ENCODE measurements around the gene TSPYL1.
"Not testable (repeated sequence)": the region's sequence is repeated elsewhere in the genome, so short reads cannot be mapped to it uniquely, and the experiment has no call there.

Gene TSPYL1

DNA sequence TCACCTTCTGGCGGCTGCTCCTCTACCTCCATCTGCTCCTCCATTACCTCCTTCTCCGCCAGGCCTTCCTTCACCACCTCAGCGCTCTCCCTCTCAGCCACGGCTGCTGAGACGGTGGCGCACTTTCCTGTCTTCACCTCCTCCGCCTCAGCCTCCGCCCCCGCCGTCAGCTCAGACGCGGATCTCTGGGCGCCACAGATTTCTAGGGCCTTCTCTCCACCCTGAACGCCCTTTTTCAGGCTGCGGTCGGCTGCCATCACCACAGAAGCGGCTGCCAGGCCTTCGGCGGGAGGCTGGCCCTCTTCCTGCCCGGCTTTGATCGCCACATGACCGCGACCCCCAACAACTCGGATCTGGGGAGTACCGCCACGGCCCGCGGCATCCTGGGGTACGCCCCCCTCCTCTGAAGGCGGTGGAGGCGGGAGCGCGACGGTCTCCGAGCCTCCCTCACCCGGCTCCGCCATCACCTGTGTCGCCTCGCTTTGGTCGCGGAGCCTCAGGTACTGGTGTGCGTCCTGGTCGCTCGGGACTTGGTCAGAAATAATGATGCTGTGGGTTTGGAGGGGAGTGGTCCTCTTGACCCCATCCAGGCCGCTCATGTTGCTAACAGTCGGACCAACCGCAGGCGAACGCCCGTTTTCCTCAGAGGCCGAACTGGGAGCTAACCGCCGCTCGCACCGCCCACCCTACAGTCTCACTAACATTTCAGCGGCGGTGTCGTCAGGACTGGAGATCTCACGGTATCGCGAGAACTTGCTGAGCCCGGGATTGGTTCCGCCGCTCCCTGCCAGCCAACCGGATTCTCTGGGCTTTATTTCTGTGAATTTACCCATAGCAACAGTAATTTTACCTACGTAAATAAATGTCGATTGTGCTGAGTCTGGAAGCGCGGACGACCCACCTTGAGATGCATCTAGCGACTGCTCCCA, at the start of gene TSPYL1:
Gene TSPYL1 (minus strand): TSS at position 699 of the 929 bp plus-strand sequence. CDS start 100 bp downstream, at position 599.
- peak; percentile 95 for DNase-seq

DNA sequence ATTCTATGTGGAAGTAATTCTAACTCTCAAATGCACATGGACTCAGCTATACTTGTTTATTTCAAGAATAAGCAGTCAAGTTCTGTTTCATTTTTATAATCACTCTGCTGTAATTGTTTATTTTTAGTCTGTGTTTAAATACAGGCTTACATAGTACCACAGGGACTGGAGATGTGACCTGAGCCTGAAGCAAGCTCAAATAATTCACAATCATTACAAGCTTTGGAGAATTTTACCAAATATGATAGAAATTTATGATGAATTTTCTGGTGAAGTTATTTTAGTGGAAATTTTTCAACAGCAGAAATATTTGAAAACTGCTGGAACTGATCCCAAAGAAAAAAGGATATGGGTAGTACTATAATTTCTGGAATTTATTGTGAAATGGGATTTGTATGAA, 49.4 kb upstream of the TSPYL1 start:
- DNase-seq = no peak

DNA sequence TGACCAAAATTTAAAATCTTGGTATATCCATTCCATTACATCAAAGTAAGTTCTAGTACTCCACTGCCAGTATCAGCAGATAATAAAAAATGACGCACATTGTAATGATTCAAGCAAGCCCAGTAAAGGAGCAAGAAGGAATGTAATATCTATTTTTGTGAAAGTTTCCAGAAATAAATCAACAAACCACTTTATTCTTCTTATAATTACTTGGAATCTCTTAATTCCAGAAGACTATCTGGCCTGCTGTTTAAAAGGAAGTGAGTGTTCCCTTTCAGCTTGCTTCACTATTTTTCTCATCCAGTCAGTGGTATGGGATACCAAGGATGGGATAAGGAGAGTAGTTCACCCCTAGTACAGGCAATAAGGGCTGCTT, 48.8 kb upstream of the TSPYL1 start:
- DNase-seq = no peak

DNA sequence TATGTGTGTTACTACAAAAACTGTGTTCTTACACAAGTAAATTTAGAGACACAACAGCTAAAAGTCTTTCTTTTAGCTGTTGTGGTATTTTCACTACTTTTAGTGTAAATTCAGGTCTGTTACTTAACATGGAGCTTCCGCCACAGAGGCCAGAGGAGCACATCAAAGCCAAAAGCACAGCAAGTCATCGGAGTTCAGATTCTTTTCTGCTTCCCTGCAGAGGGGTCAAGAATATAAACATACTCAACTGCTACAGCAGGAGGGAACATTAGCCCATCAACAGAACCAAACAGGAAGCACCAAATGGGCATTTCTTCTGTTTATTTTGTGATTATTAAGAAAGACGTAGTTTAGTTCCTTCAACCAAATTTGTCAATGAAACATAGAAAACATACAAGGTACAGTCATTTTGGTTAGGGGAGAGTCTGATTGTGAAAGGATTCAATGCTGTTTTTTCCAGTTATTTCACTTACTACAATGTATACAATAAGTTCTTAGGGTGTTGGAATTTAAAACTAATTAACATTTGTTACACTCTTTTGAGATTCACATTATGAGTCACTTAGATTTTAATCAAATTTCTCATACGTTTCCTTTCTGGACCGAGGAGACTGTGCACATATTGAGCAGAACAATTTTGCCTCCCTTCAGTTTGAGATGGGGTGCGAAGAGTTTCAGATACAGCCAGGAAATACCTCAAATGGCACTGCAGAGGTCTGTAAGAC, 48.2 kb upstream of the TSPYL1 start:
- DNase-seq = no peak

DNA sequence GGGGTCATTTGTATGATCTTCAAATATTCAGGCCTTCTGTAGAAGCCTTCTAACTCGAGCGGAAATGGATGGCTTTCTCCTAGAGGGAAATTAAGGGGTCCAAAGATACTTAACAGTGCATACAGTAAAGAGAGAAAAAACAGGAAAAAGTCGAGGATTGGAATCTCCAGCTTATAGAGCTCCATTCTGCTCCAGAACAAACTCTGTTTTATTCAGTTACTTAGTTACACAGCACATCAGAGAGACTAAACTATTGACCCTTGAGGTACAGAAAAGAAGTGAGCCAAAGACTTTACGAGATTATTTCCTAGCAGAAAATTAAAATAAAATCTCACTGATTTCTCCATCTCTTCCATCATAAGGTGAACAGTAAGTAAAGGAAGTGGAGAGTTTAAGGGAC, 47.3 kb upstream of the TSPYL1 start:
- DNase-seq = no peak

DNA sequence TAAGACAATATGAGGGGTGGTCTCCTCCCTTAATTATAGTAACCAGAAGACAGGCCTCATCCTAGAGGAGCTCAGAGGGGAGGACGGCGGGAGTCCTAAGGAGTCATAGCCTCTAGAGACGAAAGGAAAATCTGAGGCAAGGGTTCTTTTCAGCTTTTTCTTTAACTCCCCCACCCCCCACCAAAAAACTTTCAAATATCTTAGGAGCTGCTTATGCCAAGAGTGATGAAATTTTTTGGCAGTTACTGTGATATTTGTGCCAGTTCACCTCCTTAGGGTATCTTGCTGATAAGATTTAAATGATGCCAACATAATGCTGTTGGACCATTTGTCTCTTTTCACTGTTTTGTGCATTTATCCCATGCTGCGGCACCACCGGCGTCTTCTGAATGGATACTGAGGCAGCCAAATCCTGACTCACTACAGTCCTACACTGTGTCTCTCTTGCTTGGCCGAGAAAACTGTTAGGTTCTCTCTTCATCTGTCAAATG, 46.5 kb upstream of the TSPYL1 start:
- no peak for DNase-seq

DNA sequence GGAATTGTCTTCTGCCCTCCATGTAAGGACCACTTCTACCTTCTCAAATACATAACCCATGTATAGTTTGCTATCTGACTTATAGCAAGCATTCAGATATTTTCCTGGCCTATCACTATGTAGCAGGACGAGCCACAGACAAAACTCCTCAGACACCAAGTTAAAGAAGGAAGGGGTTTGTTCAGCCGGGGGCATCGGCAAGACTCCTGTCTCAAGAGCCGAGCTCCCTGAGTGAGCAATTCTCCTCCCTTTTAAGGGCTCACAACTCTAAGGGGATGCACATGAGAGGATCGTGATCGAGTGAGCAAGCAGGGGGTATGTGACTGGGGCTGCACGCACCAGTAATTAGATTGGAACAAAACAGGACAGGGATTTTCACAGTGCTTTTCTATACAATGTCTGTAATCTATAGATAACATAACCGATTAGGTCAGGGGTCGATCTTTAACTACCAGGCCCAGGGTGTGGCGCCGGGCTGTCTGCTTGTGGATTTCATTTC, 46.0 kb upstream of the TSPYL1 start:
- not testable (repeated sequence) for DNase-seq

DNA sequence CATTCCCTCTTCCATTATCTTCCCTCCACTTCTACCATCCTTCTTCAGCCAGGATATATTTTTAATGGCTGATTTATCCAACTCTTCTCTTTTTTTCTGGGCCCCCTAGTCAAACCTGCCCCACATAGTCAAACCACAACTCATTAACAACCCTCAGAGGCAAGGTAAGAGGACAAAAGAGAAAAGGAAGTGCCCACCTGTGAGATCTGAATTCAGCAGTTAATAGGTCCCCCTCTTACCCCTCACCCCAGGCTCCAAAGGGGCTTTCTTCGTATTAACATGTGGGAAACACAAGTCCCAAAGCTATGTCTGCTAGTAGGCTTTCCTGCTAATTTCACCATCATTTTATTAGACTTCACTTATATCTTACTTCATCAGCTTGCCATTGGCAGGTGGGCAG, 44.1 kb upstream of the TSPYL1 start:
- no peak for DNase-seq

DNA sequence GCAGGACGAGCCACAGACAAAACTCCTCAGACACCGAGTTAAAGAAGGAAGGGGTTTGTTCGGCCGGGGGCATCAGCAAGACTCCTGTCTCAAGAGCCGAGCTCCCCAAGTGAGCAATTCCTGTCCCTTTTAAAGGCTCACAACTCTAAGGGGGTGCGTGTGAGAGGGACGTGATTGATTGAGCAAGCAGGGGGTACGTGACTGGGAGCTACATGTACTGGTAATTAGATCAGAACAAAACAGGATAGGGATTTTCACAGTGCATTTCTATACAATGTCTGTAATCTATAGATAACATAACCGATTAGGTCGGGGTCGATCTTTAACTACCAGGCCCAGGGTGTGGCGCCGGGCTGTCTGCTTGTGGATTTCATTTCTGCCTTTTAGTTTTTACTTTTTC, 42.2 kb upstream of the TSPYL1 start:
- not testable (repeated sequence) for DNase-seq

DNA sequence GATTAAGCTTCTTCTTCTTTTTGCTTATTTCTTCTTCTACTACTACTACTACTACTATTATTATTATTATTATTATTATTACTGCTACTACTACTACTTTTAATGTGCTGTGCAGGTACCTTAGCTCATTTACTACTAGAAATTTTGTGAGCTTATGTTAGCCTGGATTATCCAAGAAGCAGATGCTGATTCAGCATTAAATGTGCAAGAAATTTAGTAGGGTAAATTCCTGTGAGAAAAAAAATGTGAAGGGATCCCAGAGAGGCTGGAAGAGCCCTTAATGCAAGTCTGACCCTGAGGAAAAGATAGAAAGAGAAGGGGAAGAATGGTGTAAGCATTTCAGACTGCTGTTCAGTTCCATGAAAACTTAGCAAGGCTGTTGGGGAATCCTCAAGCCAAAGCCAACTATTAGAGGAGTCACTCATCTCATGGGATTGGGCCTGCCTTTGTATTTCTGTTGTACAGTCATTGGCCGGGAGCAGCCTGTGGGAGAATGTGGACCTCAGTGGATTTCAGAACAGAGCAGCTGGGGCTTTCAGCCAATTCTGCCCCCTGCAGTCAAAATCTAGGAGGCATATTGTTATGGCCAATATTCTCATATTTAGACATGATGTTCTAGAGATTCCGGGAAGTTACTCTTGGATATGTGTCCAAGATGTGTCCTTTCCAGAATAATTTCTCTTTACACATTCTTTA, 37.2 kb upstream of the TSPYL1 start:
- no peak for DNase-seq

DNA sequence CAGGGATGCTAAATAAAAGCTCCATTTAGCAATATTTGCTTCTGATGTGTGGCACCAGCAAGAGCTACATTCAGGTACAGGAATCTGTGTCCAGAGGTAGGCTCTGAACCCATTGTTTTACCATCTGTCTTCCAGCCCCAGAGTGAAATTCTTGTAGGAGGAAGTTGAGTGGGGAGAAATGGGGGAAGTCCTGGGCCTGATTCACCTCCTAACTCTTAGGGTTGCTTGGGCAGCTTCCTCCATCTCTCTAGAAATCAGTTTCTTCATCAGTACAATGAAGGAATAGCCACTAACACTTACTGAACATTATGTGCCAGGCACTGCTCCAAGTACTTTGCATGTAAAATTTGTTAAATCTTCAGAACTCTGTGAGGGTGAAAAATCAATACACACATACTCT, 35.1 kb upstream of the TSPYL1 start:
- no peak for DNase-seq

DNA sequence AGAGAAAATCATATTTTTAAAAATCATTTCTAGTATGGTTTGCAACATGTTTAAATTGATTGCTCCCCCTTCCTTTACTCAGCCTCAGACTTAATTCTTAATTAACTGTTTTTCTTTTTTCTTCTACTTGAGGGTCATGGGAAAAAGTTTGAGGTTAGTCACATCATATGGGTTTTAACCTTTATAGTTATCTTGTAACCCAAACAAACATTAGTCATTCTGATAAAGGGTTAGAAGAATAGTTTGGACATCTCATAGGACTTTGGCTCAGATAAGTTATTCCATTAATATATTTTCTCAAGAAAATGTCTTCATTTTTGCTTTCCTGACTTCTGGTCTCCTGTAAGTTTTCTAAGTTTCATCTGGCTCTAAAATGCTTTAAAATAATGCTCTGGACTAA, 34.5 kb upstream of the TSPYL1 start:
- no peak for DNase-seq

DNA sequence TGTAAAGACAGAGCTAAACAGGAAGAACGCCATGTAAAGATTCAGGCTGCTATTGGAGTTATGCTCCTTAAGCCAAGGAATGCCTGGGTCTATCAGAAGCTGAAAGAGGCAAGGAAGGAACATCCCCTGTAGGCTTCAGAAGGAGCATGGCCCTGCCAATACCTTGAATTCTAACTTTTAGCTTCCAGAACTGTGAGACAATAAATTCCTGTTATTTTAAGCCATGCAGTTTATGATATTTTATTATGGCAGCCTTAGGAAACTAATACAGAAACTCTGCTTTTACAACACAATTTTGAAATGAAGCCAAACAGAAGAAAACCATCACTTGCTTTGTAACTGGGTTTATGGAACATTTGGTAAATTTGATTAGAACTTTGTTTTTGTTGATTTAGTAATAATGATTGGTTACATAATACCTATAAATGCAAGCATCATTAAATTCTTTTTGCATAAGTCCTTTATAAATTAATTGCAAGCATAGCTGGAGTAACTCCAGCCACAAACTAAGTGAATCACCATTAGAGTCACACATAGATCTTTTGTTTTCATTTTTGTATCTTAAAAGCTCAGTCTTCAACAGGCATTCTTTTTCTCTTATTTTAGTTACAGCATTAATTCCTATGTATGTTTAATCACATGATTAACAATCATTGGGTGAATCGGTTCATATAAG, 33.5 kb upstream of the TSPYL1 start:
- DNase-seq = no peak

DNA sequence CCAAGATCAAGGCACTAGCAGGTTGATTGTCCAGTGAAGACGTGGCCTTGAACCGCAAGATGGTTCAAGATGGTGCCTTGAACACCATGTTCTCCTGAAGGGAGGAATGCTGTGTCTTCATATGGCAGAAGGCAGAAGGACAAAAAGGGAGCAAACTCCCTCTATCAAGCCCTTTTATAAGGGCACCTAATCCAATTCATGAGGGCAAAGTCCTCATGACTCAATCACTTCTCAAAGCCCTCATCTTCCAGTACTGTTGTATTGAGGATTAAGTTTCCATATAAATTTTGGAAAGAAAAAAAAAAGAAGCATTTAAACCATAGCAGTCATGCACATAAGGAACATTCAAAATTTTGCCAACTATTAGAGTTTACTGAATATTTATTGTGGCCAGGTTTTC, 29.9 kb upstream of the TSPYL1 start:
- DNase-seq = no peak

DNA sequence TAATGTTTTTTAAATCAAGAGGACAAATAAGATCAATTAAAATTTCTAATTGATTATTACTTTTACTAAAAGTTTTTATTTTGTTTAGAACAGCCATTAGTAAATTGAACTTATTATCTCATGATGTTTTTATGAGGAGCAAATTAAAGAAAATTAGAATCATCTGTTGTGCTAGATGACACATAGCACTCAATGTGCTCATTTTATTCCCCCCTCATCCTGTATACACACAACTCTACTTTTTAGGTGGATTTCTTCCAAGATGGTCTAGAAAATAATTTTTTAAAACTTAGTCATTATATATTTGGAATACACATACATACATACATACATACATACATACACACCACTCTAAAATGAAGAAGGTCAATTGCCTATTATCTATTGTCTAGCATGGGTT, 29.3 kb upstream of the TSPYL1 start:
- DNase-seq = no peak

DNA sequence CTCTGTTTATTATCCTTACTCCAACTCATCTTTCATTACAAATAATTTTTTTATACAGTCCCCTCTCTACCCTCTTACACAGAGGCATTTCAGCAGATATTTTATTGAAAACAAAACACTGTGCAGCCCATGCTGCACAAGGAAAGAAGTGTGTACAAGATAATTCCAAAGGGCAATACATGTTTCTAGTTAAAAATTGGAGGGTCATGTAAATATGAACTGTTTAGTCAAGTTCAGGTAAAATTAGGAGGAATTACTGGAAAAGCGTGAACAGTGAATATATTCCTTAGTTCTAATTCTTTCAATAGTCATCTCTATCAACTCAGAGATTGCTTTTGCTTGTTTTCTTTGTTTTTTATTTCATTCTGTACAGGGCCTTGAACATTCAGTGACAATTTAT, 27.9 kb upstream of the TSPYL1 start:
- DNase-seq = no peak

DNA sequence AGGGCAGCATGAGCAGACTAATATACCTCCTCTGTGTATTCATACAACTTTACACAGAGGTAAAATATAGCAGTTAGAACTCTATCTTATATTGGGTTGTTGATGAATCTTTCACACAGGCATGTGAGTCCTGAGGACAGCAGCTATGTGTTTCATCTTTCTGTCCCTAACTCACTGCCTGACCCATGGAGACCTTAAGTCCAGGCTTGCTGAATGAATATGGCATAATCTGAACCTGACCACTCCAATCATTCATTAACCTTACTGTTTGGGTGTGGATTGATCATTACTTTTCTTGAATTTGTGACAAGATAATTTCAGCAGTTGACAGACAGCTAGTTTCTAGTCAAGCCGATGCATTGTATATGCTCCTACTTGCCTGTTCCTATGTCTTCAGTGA, 27.3 kb upstream of the TSPYL1 start:
- DNase-seq = no peak

DNA sequence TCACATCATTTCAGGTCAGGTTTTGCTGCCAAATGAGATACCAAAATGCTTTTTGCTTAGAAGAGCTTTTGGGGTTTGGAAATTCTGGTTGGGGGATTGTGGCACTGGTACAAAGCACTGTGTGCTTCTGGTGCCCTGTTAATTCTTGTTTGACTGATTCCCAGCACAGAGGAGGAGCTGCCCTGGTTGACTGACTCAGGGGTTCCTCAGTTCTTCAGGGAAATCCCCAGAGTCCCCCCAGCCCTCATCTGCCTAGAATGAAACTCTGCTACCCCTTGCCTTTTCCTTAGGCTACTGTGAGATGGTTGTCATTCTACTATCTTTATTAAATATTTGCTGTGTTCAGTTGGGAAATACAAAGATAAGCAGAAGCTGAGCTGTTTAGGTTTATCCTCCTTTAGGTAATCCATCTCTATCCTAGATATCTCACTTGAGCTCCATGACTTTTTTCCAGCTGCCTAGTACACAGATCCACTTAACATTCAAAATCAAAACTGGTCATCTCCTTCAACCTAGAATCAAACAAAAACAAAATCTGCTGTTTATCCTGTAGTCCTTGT, 24.9 kb upstream of the TSPYL1 start:
- no peak for DNase-seq

DNA sequence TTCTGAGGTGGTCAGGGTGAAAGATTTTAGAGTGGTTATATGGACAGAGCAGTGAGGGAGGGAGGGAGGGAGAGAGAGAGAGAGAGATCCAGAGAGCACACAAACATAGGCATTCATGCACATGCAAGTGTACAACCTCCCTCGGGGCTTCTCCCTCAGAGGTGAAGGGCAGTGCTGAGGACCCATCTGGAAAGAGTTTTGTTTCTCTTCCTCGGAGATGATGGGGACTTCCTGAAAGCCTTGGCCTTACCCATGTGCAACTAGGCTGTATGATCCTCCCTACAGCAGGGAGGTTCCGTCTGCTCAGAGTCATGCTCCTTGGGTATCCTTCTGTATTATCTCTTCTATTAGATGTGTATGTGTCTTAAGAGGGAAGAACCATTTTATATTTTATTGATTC, 21.4 kb upstream of the TSPYL1 start:
- no peak for DNase-seq

DNA sequence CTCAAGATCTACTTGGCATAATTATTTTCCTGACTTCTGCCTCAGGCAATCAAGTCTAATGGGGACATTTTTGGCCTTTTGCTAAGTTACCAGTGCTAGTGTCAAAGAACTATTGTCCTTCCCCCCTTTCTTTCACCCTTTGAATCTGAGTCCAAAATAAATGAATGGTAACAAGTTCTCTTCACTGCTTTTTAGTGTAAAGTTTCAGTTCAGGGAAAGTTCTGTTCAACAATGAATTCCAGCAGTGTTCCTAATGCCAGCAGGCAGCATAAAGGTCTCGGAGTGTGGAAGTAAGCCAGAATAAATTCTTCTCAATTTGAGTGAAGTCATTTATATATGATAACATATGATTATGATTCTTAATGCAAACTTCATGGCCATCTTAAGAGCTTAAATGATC, 20.8 kb upstream of the TSPYL1 start:
- no peak for DNase-seq

DNA sequence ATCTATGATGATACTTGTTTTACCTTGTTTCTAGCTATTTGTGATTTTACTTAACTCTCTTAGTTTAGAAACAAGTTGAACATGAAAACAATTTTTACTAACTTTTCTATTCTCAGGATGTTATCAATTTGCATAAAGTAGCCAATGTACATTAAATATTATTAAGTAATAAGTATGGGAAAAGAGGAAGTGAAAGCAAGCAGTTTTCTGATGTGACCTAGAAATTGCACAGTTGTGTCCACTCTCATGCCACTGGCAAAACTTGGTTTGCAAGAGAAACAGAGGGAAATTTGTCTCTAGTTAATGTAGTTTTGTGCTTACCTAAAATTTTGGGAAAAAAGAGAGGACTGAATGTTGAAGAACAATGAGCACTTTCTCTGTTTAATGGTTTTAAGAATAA, 19.2 kb upstream of the TSPYL1 start:
- DNase-seq = no peak

DNA sequence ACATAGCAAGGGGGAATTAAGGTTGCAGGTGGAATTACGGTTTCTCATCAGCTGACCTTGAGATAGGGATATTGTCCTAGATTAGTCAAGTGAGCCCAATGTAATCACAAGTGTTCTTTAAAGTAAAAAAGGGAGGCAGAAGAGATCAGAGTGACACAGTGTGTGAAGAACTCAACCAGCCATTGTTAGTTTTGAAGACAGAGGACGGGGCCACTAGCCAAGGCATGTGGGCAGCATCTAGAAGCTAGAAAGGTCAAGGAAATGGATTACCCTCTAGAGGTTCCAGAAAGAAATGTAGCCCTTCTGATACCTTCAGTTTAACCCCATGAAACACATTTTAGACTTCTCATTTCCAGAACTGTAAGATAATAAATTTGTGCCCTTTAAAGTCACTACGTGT, 18.5 kb upstream of the TSPYL1 start:
- no peak for DNase-seq

Data from kidney glomerular epithelial cell (primary cell).